GM21825 (cell line): Measurements from ENCODE around the gene KIAA0513.
"Not testable (repeated sequence)": the region's sequence is repeated elsewhere in the genome, so short reads cannot be mapped to it uniquely, and the experiment has no call there.

Experiments used
- ATAC-seq: cut with Tn5 transposase; IDR thresholded peaks from one replicate; pipeline ENCODE4 v1.9.1; 2021; ENCODE audit warnings: mild to moderate bottlenecking, moderate library complexity; ENCODE audit not compliant: unreplicated experiment

Gene KIAA0513

GRCh38 chr16:85047867-85048455 lies 20.4 kb downstream of the KIAA0513 start:
- ATAC-seq = no peak

- no peak for ATAC-seq
Measured at GRCh38 chr16:85048921-85049562, 21.4 kb downstream of the KIAA0513 start.

GRCh38 chr16:85049706-85050305 lies 22.2 kb downstream of the KIAA0513 start:
- ATAC-seq = no peak

GRCh38 chr16:85051067-85051581 lies 23.5 kb downstream of the KIAA0513 start:
- ATAC-seq = no peak

- no peak for ATAC-seq
Measured at GRCh38 chr16:85051683-85052082, 24.1 kb downstream of the KIAA0513 start.

GRCh38 chr16:85052536-85052935 lies 24.9 kb downstream of the KIAA0513 start:
- no peak for ATAC-seq

GRCh38 chr16:85054321-85054720 lies 26.7 kb downstream of the KIAA0513 start:
- ATAC-seq = not testable (repeated sequence)

GRCh38 chr16:85054948-85055492 lies 27.4 kb downstream of the KIAA0513 start:
- no peak for ATAC-seq

GRCh38 chr16:85055493-85056210 lies 28.1 kb downstream of the KIAA0513 start:
- ATAC-seq = peak; percentile 85

GRCh38 chr16:85056211-85056748 lies 28.7 kb downstream of the KIAA0513 start:
- no peak for ATAC-seq

- ATAC-seq = no peak
Measured at GRCh38 chr16:85057212-85057889, 29.8 kb downstream of the KIAA0513 start.

- no peak for ATAC-seq
Measured at GRCh38 chr16:85057948-85058347, 30.4 kb downstream of the KIAA0513 start.

GRCh38 chr16:85058909-85059308 lies 31.3 kb downstream of the KIAA0513 start:
- no peak for ATAC-seq

- no peak for ATAC-seq
Measured at GRCh38 chr16:85061566-85061965, 34.0 kb downstream of the KIAA0513 start.

GRCh38 chr16:85062323-85062722 lies 34.7 kb downstream of the KIAA0513 start:
- no peak for ATAC-seq

- no peak for ATAC-seq
Measured at GRCh38 chr16:85062845-85063244, 35.2 kb downstream of the KIAA0513 start.

- ATAC-seq = no peak
Measured at GRCh38 chr16:85064186-85064585, 36.6 kb downstream of the KIAA0513 start.

GRCh38 chr16:85065099-85065498 lies 37.5 kb downstream of the KIAA0513 start:
- ATAC-seq = no peak

GRCh38 chr16:85066346-85066885 lies 38.8 kb downstream of the KIAA0513 start:
- ATAC-seq = no peak

GRCh38 chr16:85067024-85067423 lies 39.4 kb downstream of the KIAA0513 start:
- ATAC-seq = no peak
